Spleen (tissue), 11 donors: ENCODE measurements around the gene RRP36. TPM values are rescaled to one million over a fixed set of nuclear protein-coding genes. Genes with fewer than 3 reads are reported as not detected.

Experiments used
- DNase-seq: peaks from one replicate; pipeline ENCODE4 v3.0.0-alpha.2; 2020
- H3K27ac ChIP-seq, 8 donors: fragments of 200-600 bp; sonication (generic) in 7 of 8; 1 replicate in 4 of 8; 2 replicates in 4 of 8; pipeline versions ENCODE4 v1.5.0 to v1.8.0; 2016 to 2021; ENCODE audit warnings: inconsistent platforms in 4 of 8, mild to moderate bottlenecking in 4 of 8, moderate library complexity in 1 of 8
- H3K27me3 ChIP-seq, 7 donors: fragments of 200-600 bp; sonication (generic) in 6 of 7; replicated peaks in 1 of 7; 1 replicate in 4 of 7; 2 replicates in 3 of 7; pipeline versions ENCODE4 v1.5.0 to v1.8.0; 2016 to 2021; ENCODE audit warnings: inconsistent platforms in 3 of 7, mild to moderate bottlenecking in 1 of 7
- H3K36me3 ChIP-seq, 6 donors: fragments of 200-600 bp; sonication (generic) in 5 of 6; 1 replicate in 4 of 6; 2 replicates in 2 of 6; pipeline versions ENCODE4 v1.5.0 to v1.8.0; 2016 to 2021; ENCODE audit warnings: inconsistent platforms in 2 of 6
- H3K4me1 ChIP-seq, 6 donors: fragments of 200-600 bp; sonication (generic) in 5 of 6; 1 replicate in 3 of 6; 2 replicates in 3 of 6; pipeline versions ENCODE4 v1.5.0 to v1.8.0; 2016 to 2021; ENCODE audit warnings: inconsistent platforms in 3 of 6
- H3K4me3 ChIP-seq, 8 donors: fragments of 200-600 bp; sonication (generic) in 7 of 8; 1 replicate in 4 of 8; 2 replicates in 4 of 8; pipeline versions ENCODE4 v1.5.0 to v1.8.0; 2016 to 2021; ENCODE audit warnings: inconsistent platforms in 4 of 8, mild to moderate bottlenecking in 4 of 8, moderate library complexity in 2 of 8
- H3K9me3 ChIP-seq, 8 donors: fragments of 200-600 bp; sonication (generic) in 7 of 8; 1 replicate in 4 of 8; 2 replicates in 4 of 8; pipeline versions ENCODE4 v1.5.0 to v1.8.0; 2016 to 2021; ENCODE audit warnings: inconsistent platforms in 4 of 8
- CTCF ChIP-seq, 11 experiments: fragments of 200-600 bp in 7 of 11; fragments of 450-650 bp in 4 of 11; sonication (generic) in 4 of 11; IDR thresholded peaks in 8 of 11; conservative IDR thresholded peaks in 3 of 11; 1 replicate in 7 of 11; 2 replicates in 4 of 11; pipeline versions ENCODE4 v1.4.0 to v1.8.0; 2016 to 2021; ENCODE audit warnings: antibody characterized with exemption in 11 of 11, inconsistent platforms in 4 of 11, mild to moderate bottlenecking in 1 of 11
- POLR2A ChIP-seq, 3 donors: fragments of 450-650 bp; IDR thresholded peaks; one replicate each; pipeline ENCODE4 v1.5.1; 2017; ENCODE audit warnings: antibody characterized with exemption in 3 of 3, mild to moderate bottlenecking in 1 of 3
- POLR2AphosphoS5 ChIP-seq, 3 donors: sonication (generic); formaldehyde crosslinking; IDR thresholded peaks; one replicate each; pipeline ENCODE4 v1.5.1; 2017; ENCODE audit warnings: antibody characterized with exemption in 3 of 3
- WGBS, 5 donors: extraction: QIAGEN DNeasy Blood & Tissue Kit in 3 of 5; methylation state at CpG; one replicate each; pipeline versions ENCODE4 v1.1.5 to v1.1.7; 2013 to 2018; 5-methylcytosine and 5-hydroxymethylcytosine counted together
- intact Hi-C: fragments of 100-400 bp; cut with DNase I; formaldehyde crosslinking; loops from one replicate; pipeline ENCODE4 v1.15.0; 2023; ENCODE audit warnings: low total_unique reads
- polyA plus RNA-seq, 3 donors: library from polyadenylated mRNA; stranded (reverse); fragments of 200-250 nt; gene quantifications; one replicate each; pipeline ENCODE4 v1.2.1, GENCODE V29; 2013
- total RNA-seq, 7 donors: library from RNA; depleted of rRNA in 3 of 7; stranded (reverse); fragments of >200 nt in 3 of 7; fragmentation: NEBNext Ultra II Directional in 4 of 7; extraction: Animal tissue kit (Norgen Biotek cat#: 25700) in 4 of 7; gene quantifications; one replicate each; pipeline versions ENCODE4 v1.1.0 to v1.2.1, GENCODE V29; 2016 to 2021
- donor health status: healthy with polysubstance abuse.
- donor health status: DM: no; HTN: no; CAD: no; lungs with moderate emphysema.
- donor health status: DM: no; HTN: no; CAD: no.
- donor health status: Bipolar disorder and iron deficiency.
- donor health status: healthy.
- donor health status: DM: no; HTN: no; CAD: no.
- donor health status: DM: yes; HTN: yes; CAD: no.

RRP36 gene
- total and polyA plus RNA-seq, 10 donors = 32.0 to 63.4 (median 39.6) TPM

GRCh38 chr6:43052225-43052841 lies 30.9 kb downstream of the RRP36 start:
- WGBS, 5 donors = 87 to 90% (median 89%) methylated on average over 17 to 19 of the region's 19 CpGs
- H3K4me1 ChIP-seq = peaks cover 9 to 54% (median 26%) of the 10 kb centered on the region in 6 donors
- TF ChIP-seq POLR2A (IDR thresholded peaks at IDR 0.05) (no peak), CTCF (IDR thresholded peaks at IDR 0.05 in 8 of 11, conservative IDR thresholded peaks at IDR 0.05 in 3 of 11) (no peak), POLR2AphosphoS5 (IDR thresholded peaks at IDR 0.05) (peak in 1 of 3 donors; percentile 19)
- peak overlapping the region in 7 of 8 donors; percentile 91 to 95 (median 93) for H3K27ac ChIP-seq
- H3K36me3 ChIP-seq = peaks cover 0 to 78% (median 45%) of the 10 kb centered on the region in 6 donors
- H3K27me3 ChIP-seq = no peaks in the 10 kb centered on the region
- no peaks in the 10 kb centered on the region for H3K9me3 ChIP-seq
- intact Hi-C loops = no loop called here
- H3K4me3 ChIP-seq = peak overlapping the region in 3 of 8 donors; percentile 76 to 81 (median 76)
- DNase-seq = no peak

- intact Hi-C loops = no loop called here
- DNase-seq = no peak
- TF ChIP-seq POLR2AphosphoS5 (IDR thresholded peaks at IDR 0.05) (no peak), POLR2A (IDR thresholded peaks at IDR 0.05) (no peak), CTCF (IDR thresholded peaks at IDR 0.05 in 8 of 11, conservative IDR thresholded peaks at IDR 0.05 in 3 of 11) (no peak)
- Histone ChIP-seq H3K27me3 (no peaks in the 10 kb centered on the region), H3K4me1 (peaks cover 10 to 60% (median 29%) of the 10 kb centered on the region in 6 donors), H3K9me3 (no peaks in the 10 kb centered on the region), H3K4me3 (peak overlapping the region; percentile 61 to 86 (median 78)), H3K27ac (peak overlapping the region; percentile 83 to 95 (median 92)), H3K36me3 (peaks cover 0 to 78% (median 48%) of the 10 kb centered on the region in 6 donors)
- WGBS, 5 donors = 13 to 17% (median 16%) methylated on average over 21 to 22 of the region's 22 CpGs
These were observed 31.6 kb downstream of the RRP36 start for GRCh38 chr6:43052842-43053544.

GRCh38 chr6:43053545-43054205 lies 32.3 kb downstream of the RRP36 start, which contains the start of gene CUL7:
CUL7 (minus strand) TSS chr6:43053851; CDS start chr6:43052788, 1,063 bp downstream.
- DNase-seq = peak; percentile 98
- H3K4me3 ChIP-seq = peak within 1 kb of the TSS; percentile 61 to 86 (median 78)
- peaks cover 17 to 67% (median 36%) of the 10 kb centered on the region in 6 donors for H3K4me1 ChIP-seq
- H3K9me3 ChIP-seq = no peaks in the 10 kb centered on the region
- intact Hi-C loops = no loop called here
- H3K27me3 ChIP-seq = no peaks in the 10 kb centered on the region
- WGBS, 5 donors = 0 to 3% (median 2%) methylated on average over 31 to 45 of the region's 45 CpGs
- peak in 1 of 3 donors; percentile 62 for TF ChIP-seq POLR2A (IDR thresholded peaks at IDR 0.05)
- TF ChIP-seq POLR2AphosphoS5 (IDR thresholded peaks at IDR 0.05) = peak; percentile 93 to 96 (median 96)
- peak in 2 of 11 experiments; percentile 26 to 30 for TF ChIP-seq CTCF (IDR thresholded peaks at IDR 0.05 in 8 of 11, conservative IDR thresholded peaks at IDR 0.05 in 3 of 11)
- peaks cover 0 to 72% (median 42%) of the 10 kb centered on the region in 6 donors for H3K36me3 ChIP-seq
- H3K27ac ChIP-seq = peak within 1 kb of the TSS; percentile 83 to 95 (median 92)
